Measurements from ENCODE around the gene SLC25A21. TPM values are rescaled to one million over a fixed set of nuclear protein-coding genes. Genes with fewer than 3 reads are reported as not detected.

SLC25A21 gene
- total RNA-seq, 1 experiment from 2014 or later, result 2.1 TPM

DNA sequence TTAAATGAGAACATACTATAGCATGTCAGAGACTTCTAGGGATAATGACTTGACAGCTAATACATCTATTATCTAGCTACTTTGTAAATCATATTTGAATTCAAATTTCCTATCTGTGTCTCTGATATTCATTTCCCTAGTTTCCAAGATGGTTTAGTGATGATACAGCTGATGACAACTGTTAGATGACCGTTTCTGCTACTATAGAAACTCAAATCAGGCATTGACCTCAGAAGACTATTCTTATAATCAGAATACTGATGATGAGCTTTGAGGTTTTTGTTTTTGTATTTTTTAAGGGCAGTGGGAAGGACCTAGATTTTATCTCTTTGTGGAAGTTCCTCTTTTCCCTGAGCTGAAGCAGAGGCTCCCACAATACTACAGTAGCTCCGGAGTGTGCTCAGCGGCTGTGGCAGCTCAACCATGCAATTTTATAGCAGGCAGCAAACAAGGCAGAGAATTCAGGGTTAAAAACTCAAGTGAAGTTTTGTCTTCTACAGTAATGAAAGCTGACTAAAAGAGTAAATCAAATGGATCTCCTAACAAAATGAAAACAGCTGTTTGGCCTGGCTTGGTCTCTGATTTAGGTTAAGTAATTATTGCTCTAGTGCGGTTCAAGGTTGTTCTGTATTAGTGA, 145.1 kb downstream of the SLC25A21 start:
- no peaks in the 10 kb centered on the region for H3K4me1 ChIP-seq (ENCODE audit: control insufficient read depth, insufficient read depth, low read length)
- intact Hi-C loops (cut with micrococcal nuclease; ENCODE audit: unreplicated experiment), result no loop called here
- ChIA-PET CTCF (no interaction called here), POLR2A (no interaction called here)
- no peaks in the 10 kb centered on the region for H3K36me3 ChIP-seq (ENCODE audit: control insufficient read depth, insufficient read depth, low read length)
- no TSS peak for BruUV-seq (replicated peaks)
- no peak for TF ChIP-seq POLR2AphosphoS5 (IDR thresholded peaks at IDR 0.05; ENCODE audit: low read depth, low read length)
- H3K9me3 ChIP-seq (ENCODE audit: control insufficient read depth, insufficient read depth, low read depth, low read length), result no peaks in the 10 kb centered on the region
- H3K27me3 ChIP-seq (ENCODE audit: control insufficient read depth, insufficient read depth, low read length), result no peaks in the 10 kb centered on the region
- no peak for DNase-seq (ENCODE audit: low read depth, low spot score)
- no peak overlapping the region for H3K27ac ChIP-seq (ENCODE audit: low read length)
- ATAC-seq, result no peak
- in situ Hi-C loops (cut with HindIII; ENCODE audit: low pct_unique_long_range_greater_than_20kb, low sequenced_read_pairs), result no loop called here
- no peak overlapping the region for H3K4me3 ChIP-seq (ENCODE audit: low read depth in 2 of 2, low read length in 2 of 2)

DNA sequence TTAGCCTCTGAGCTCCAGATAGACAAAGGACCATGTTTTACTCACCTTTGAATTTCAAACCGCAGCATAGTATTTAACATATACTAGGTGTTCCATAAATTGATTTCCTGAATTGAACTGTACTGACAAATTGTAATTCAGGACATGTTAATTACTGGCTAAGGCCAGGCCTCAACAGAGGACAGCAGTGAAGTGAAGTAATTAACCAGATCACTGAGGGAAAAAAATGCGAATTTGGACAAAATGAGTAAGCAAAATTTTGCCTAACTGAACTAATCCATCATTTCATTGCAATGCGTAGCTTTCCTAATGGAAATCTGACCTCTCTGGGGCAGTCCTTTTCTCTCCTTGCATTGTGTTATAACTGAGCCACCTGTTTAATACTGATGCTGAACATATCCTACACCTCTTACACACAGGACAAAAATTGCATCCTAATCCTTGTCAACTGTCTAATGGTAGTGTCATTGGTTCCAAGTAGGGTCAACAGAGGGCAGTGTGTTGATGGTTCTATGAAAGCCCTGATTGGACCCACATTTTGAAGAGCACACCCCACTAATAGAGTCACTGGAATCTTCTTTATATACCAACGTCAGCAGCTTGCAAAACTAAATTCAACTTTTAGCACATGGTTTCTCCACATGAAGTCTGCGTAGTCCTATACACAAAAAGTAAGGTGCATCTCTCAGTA, 148.4 kb downstream of the SLC25A21 start:
- no TSS peak for BruUV-seq (replicated peaks)
- no peaks in the 10 kb centered on the region for H3K27me3 ChIP-seq (ENCODE audit: control insufficient read depth, insufficient read depth, low read length)
- intact Hi-C loops (cut with micrococcal nuclease; ENCODE audit: unreplicated experiment), result no loop called here
- ATAC-seq (no peak), DNase-seq (ENCODE audit: low read depth, low spot score) (no peak)
- ChIA-PET CTCF (no interaction called here), POLR2A (no interaction called here)
- H3K4me3 ChIP-seq (ENCODE audit: low read depth in 2 of 2, low read length in 2 of 2), result no peak overlapping the region
- no peak overlapping the region for H3K27ac ChIP-seq (ENCODE audit: low read length)
- no peaks in the 10 kb centered on the region; the same call in 1 of the 2 replicates for H3K36me3 ChIP-seq (ENCODE audit: control insufficient read depth, insufficient read depth, low read length)
- in situ Hi-C loops (cut with HindIII; ENCODE audit: low pct_unique_long_range_greater_than_20kb, low sequenced_read_pairs), result no loop called here
- H3K4me1 ChIP-seq (ENCODE audit: control insufficient read depth, insufficient read depth, low read length), result no peaks in the 10 kb centered on the region
- no peak for TF ChIP-seq SIN3A (IDR thresholded peaks at IDR 0.05; ENCODE audit: borderline replicate concordance, insufficient read depth, low read depth, low read length)
- TF ChIP-seq POLR2AphosphoS5 (IDR thresholded peaks at IDR 0.05; ENCODE audit: low read depth, low read length), result no peak
- TF ChIP-seq, protein P1, sequence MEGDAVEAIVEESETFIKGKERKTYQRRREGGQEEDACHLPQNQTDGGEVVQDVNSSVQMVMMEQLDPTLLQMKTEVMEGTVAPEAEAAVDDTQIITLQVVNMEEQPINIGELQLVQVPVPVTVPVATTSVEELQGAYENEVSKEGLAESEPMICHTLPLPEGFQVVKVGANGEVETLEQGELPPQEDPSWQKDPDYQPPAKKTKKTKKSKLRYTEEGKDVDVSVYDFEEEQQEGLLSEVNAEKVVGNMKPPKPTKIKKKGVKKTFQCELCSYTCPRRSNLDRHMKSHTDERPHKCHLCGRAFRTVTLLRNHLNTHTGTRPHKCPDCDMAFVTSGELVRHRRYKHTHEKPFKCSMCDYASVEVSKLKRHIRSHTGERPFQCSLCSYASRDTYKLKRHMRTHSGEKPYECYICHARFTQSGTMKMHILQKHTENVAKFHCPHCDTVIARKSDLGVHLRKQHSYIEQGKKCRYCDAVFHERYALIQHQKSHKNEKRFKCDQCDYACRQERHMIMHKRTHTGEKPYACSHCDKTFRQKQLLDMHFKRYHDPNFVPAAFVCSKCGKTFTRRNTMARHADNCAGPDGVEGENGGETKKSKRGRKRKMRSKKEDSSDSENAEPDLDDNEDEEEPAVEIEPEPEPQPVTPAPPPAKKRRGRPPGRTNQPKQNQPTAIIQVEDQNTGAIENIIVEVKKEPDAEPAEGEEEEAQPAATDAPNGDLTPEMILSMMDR (IDR thresholded peaks at IDR 0.05), result peak; percentile 15; the same call in 1 of the 2 replicates
- H3K9me3 ChIP-seq (ENCODE audit: control insufficient read depth, insufficient read depth, low read depth, low read length), result no peaks in the 10 kb centered on the region

DNA sequence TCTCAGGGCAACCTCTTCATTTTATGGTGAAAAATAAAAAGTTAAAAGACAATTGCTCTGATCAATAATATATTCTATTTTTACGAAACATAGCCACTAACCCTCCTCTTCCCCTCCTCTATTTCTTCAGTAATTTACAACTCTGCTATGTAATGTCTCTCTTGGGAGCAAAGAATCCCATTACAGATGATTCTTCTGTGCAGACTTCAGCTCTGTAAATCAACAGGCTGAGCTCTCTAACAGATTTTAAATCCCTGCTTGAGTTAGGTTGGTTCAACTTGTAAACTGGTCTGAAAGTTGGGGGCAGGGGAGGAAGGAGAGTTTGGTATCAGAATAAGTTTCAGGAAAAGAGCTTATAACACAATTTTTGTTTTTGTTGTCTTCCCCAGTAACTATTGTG, 151.0 kb downstream of the SLC25A21 start:
- Histone ChIP-seq H3K27ac (ENCODE audit: low read length) (no peak overlapping the region), H3K4me3 (ENCODE audit: low read depth in 2 of 2, low read length in 2 of 2) (no peak overlapping the region), H3K4me1 (ENCODE audit: control insufficient read depth, insufficient read depth, low read length) (no peaks in the 10 kb centered on the region), H3K36me3 (ENCODE audit: control insufficient read depth, insufficient read depth, low read length) (no peaks in the 10 kb centered on the region; the same call in 1 of the 2 replicates), H3K9me3 (ENCODE audit: control insufficient read depth, insufficient read depth, low read depth, low read length) (no peaks in the 10 kb centered on the region), H3K27me3 (ENCODE audit: control insufficient read depth, insufficient read depth, low read length) (no peaks in the 10 kb centered on the region)
- no peak for ATAC-seq
- no peak for TF ChIP-seq POLR2AphosphoS5 (IDR thresholded peaks at IDR 0.05; ENCODE audit: low read depth, low read length)
- TF ChIP-seq, protein P1 (IDR thresholded peaks at IDR 0.05), result no peak
- TF ChIP-seq TCF7L2 (IDR thresholded peaks at IDR 0.05; ENCODE audit: low read depth, low read length), result no peak
- TF ChIP-seq SIN3A (IDR thresholded peaks at IDR 0.05; ENCODE audit: borderline replicate concordance, insufficient read depth, low read depth, low read length), result no peak
- TF ChIP-seq, protein P2, sequence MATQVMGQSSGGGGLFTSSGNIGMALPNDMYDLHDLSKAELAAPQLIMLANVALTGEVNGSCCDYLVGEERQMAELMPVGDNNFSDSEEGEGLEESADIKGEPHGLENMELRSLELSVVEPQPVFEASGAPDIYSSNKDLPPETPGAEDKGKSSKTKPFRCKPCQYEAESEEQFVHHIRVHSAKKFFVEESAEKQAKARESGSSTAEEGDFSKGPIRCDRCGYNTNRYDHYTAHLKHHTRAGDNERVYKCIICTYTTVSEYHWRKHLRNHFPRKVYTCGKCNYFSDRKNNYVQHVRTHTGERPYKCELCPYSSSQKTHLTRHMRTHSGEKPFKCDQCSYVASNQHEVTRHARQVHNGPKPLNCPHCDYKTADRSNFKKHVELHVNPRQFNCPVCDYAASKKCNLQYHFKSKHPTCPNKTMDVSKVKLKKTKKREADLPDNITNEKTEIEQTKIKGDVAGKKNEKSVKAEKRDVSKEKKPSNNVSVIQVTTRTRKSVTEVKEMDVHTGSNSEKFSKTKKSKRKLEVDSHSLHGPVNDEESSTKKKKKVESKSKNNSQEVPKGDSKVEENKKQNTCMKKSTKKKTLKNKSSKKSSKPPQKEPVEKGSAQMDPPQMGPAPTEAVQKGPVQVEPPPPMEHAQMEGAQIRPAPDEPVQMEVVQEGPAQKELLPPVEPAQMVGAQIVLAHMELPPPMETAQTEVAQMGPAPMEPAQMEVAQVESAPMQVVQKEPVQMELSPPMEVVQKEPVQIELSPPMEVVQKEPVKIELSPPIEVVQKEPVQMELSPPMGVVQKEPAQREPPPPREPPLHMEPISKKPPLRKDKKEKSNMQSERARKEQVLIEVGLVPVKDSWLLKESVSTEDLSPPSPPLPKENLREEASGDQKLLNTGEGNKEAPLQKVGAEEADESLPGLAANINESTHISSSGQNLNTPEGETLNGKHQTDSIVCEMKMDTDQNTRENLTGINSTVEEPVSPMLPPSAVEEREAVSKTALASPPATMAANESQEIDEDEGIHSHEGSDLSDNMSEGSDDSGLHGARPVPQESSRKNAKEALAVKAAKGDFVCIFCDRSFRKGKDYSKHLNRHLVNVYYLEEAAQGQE (IDR thresholded peaks at IDR 0.05; ENCODE audit: insufficient read depth in 1 of 2, low read depth in 2 of 2, low read length in 1 of 2), result no peak
- POLR2A ChIA-PET, result no interaction called here
- in situ Hi-C loops (cut with HindIII; ENCODE audit: low pct_unique_long_range_greater_than_20kb, low sequenced_read_pairs) (no loop called here), intact Hi-C loops (cut with micrococcal nuclease; ENCODE audit: unreplicated experiment) (no loop called here)
- CTCF ChIA-PET, result no interaction called here
- DNase-seq (ENCODE audit: low read depth, low spot score), result no peak
- no TSS peak for BruUV-seq (replicated peaks)
